Keratinocyte (primary cell): ENCODE results near the gene AATF. TPM values are rescaled to one million over a fixed set of nuclear protein-coding genes. Genes with fewer than 3 reads are reported as not detected.

Source experiments
- DNase-seq: peaks from one replicate; pipeline ENCODE4 v3.0.0-alpha.2; 2011; ENCODE audit warnings: low read depth, missing footprints, low spot score
- FAIRE-seq: peaks from 2 replicates; lab custom pipeline; 2011; peaks lifted over from hg19 to GRCh38; lab: Jason Lieb, UNC
- H2AFZ ChIP-seq: 2 replicates; pipeline ENCODE4 v1.6.0; 2012; ENCODE audit warnings: low read length, control low read depth, inconsistent platforms; ENCODE audit not compliant: control insufficient read depth
- H3K27ac ChIP-seq: 2 replicates; pipeline ENCODE4 v1.5.1; 2011; ENCODE audit warnings: low read length; ENCODE audit not compliant: control insufficient read depth, insufficient read depth
- H3K27me3 ChIP-seq: 3 replicates; pipeline ENCODE4 v1.6.0; 2011; ENCODE audit warnings: low read length; ENCODE audit not compliant: control insufficient read depth, insufficient read depth; ENCODE audit errors: extremely low read depth
- H3K36me3 ChIP-seq, 2 experiments: 2 replicates in 1 of 2; 3 replicates in 1 of 2; pipeline ENCODE4 v1.5.1; 2011; ENCODE audit warnings: low read length in 2 of 2, mild to moderate bottlenecking in 1 of 2; ENCODE audit not compliant: control insufficient read depth in 2 of 2, insufficient read depth in 2 of 2; ENCODE audit errors: extremely low read depth in 1 of 2
- H3K4me1 ChIP-seq: 3 replicates; pipeline ENCODE4 v1.5.1; 2011; ENCODE audit warnings: low read length; ENCODE audit not compliant: control insufficient read depth, insufficient read depth; ENCODE audit errors: extremely low read depth
- H3K4me2 ChIP-seq: 3 replicates; pipeline ENCODE4 v1.6.0; 2011; ENCODE audit warnings: low read depth, low read length; ENCODE audit not compliant: control insufficient read depth, insufficient read depth; ENCODE audit errors: extremely low read depth
- H3K4me3 ChIP-seq, 3 experiments: fragments of 200-600 bp in 1 of 3; sonication (generic) in 1 of 3; 2 replicates in 2 of 3; 3 replicates in 1 of 3; pipeline ENCODE4 v1.5.1; 2011 to 2016; ENCODE audit warnings: low read length in 3 of 3, mild to moderate bottlenecking in 3 of 3, control low read depth in 2 of 3, inconsistent platforms in 1 of 3, low read depth in 1 of 3, mixed read lengths in 1 of 3, mixed run types in 1 of 3, moderate library complexity in 1 of 3; ENCODE audit not compliant: control insufficient read depth in 2 of 3, insufficient read depth in 2 of 3; ENCODE audit errors: extremely low read depth in 1 of 3
- H3K79me2 ChIP-seq: 2 replicates; pipeline ENCODE4 v1.6.0; 2012; ENCODE audit warnings: low read length; ENCODE audit not compliant: control insufficient read depth, insufficient read depth
- H3K9ac ChIP-seq: 3 replicates; pipeline ENCODE4 v1.6.0; 2011; ENCODE audit warnings: low read length; ENCODE audit not compliant: control insufficient read depth, insufficient read depth; ENCODE audit errors: extremely low read depth
- H3K9me1 ChIP-seq: 3 replicates; pipeline ENCODE4 v1.6.0; 2011; ENCODE audit warnings: low read length; ENCODE audit not compliant: control insufficient read depth, insufficient read depth; ENCODE audit errors: extremely low read depth
- H3K9me3 ChIP-seq: 2 replicates; pipeline ENCODE4 v1.5.1; 2012; ENCODE audit warnings: low read depth, low read length; ENCODE audit not compliant: control insufficient read depth
- H4K20me1 ChIP-seq: 3 replicates; pipeline ENCODE4 v1.6.0; 2011; ENCODE audit warnings: low read length; ENCODE audit not compliant: control insufficient read depth, insufficient read depth; ENCODE audit errors: extremely low read depth
- EZH2 ChIP-seq: IDR thresholded peaks from one replicate; pipeline ENCODE4 v1.6.1; 2012; ENCODE audit warnings: inconsistent platforms, mild to moderate bottlenecking, low read length, moderate library complexity
- dilution Hi-C: fragments of 300-500 bp; cut with MboI; formaldehyde crosslinking; loops from one replicate; pipeline ENCODE4 v1.7.0; 2020; ENCODE audit warnings: low sequenced_read_pairs; ENCODE audit not compliant: extremely low pct_ligation_motif_present
- polyA plus RNA-seq, 5 experiments: library from polyadenylated mRNA; depleted of rRNA in 3 of 5; stranded (reverse) in 3 of 5; stranded (forward) in 1 of 5; unstranded in 1 of 5; fragments of >200 nt; gene quantifications; 1 replicate in 1 of 5; 2 replicates in 3 of 5; 3 replicates in 1 of 5; pipeline versions ENCODE4 v1.2.1 to v1.2.3, GENCODE V29; 2011 to 2012; ENCODE audit warnings: missing spikeins in 2 of 5, low read depth in 1 of 5, low replicate concordance in 1 of 5
- TF ChIP-seq, protein P1 (sequence below), 3 experiments: IDR thresholded peaks in 1 of 3; conservative IDR thresholded peaks in 1 of 3; optimal IDR thresholded peaks in 1 of 3; 2 replicates in 2 of 3; 3 replicates in 1 of 3; pipeline versions ENCODE3 to v1.5.1; 2011; ENCODE audit warnings: low read length in 3 of 3, mild to moderate bottlenecking in 3 of 3, moderate library complexity in 2 of 3, control low read depth in 1 of 3, inconsistent platforms in 1 of 3; ENCODE audit not compliant: insufficient read depth in 2 of 3; ENCODE audit errors: extremely low read depth in 1 of 3

AATF gene
- polyA plus RNA-seq, 1 donor (not counting 4 experiments of a cell fraction or from before 2014, with no cell fraction given) = 30.4 TPM

DNA sequence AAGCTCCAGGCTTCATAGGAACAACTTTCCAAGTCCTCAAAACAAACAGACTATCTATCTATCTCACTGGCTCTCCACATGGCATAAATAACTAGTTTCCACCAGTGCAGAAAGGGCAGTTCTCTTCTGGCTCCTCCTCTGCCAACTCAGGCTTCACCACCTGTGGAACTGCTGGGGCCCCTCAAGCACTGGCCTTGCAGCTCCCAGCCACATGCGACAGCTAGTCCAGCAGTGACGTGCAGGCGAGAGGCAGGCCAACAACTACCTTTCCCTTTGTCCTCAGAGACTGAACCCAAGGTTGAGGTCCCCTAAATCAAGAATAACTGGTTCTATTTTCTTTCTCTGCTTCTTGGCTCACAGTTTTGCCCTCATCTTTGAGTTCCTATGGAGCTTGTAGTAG lies 137.6 kb downstream of the AATF start:
- no peak for TF ChIP-seq EZH2
- TF ChIP-seq, protein P1, sequence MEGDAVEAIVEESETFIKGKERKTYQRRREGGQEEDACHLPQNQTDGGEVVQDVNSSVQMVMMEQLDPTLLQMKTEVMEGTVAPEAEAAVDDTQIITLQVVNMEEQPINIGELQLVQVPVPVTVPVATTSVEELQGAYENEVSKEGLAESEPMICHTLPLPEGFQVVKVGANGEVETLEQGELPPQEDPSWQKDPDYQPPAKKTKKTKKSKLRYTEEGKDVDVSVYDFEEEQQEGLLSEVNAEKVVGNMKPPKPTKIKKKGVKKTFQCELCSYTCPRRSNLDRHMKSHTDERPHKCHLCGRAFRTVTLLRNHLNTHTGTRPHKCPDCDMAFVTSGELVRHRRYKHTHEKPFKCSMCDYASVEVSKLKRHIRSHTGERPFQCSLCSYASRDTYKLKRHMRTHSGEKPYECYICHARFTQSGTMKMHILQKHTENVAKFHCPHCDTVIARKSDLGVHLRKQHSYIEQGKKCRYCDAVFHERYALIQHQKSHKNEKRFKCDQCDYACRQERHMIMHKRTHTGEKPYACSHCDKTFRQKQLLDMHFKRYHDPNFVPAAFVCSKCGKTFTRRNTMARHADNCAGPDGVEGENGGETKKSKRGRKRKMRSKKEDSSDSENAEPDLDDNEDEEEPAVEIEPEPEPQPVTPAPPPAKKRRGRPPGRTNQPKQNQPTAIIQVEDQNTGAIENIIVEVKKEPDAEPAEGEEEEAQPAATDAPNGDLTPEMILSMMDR (optimal IDR thresholded peaks at IDR 0.05 in 1 of 3, IDR thresholded peaks at IDR 0.05 in 1 of 3, conservative IDR thresholded peaks at IDR 0.05 in 1 of 3; ENCODE audit: extremely low read depth in 1 of 3, insufficient read depth in 2 of 3, low read length in 3 of 3) = no peak
- Histone ChIP-seq H3K27ac (no peak overlapping the region), H3K4me3 (no peak overlapping the region), H3K79me2 (no peaks in the 10 kb centered on the region), H4K20me1 (no peaks in the 10 kb centered on the region), H3K9me1 (no peaks in the 10 kb centered on the region), H3K9ac (no peak overlapping the region), H2AFZ (no peak overlapping the region), H3K27me3 (no peaks in the 10 kb centered on the region), H3K36me3 (peaks cover 38 to 40% of the 10 kb centered on the region in 2 experiments), H3K4me2 (no peak overlapping the region), H3K4me1 (peaks cover 4% of the 10 kb centered on the region), H3K9me3 (no peaks in the 10 kb centered on the region)
- dilution Hi-C loops = no loop called here
- DNase-seq (no peak), FAIRE-seq (no peak)

DNA sequence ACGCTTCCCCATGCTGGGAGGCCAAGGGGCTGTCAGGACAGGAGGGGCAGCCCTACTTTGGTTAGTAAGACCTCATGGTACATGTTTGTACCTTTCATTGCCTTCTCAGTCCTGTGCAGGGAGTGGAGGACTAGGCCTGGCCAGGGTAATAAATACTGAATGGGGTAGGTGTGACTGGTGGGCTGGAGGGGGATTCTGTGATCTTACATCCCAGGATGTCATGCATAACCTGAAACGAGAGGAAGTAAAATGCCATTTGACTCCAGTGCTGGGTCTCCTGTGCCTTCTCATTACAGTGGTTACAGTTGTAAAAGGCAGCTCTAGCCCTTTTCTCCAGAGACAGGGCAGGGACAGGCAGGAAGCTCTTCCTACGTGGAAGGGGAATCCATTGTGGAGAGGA lies 138.2 kb downstream of the AATF start:
- no peak overlapping the region for H3K4me2 ChIP-seq
- peaks cover 4% of the 10 kb centered on the region for H3K4me1 ChIP-seq
- no peak overlapping the region for H2AFZ ChIP-seq
- no peak for FAIRE-seq
- no peaks in the 10 kb centered on the region for H3K79me2 ChIP-seq
- no peak overlapping the region for H3K4me3 ChIP-seq
- H3K36me3 ChIP-seq = peaks cover 38 to 41% of the 10 kb centered on the region in 2 experiments
- no peak overlapping the region for H3K9ac ChIP-seq
- no peak overlapping the region for H3K27ac ChIP-seq
- no peak for TF ChIP-seq EZH2
- TF ChIP-seq, protein P1 (optimal IDR thresholded peaks at IDR 0.05 in 1 of 3, IDR thresholded peaks at IDR 0.05 in 1 of 3, conservative IDR thresholded peaks at IDR 0.05 in 1 of 3; ENCODE audit: extremely low read depth in 1 of 3, insufficient read depth in 2 of 3, low read length in 3 of 3) = no peak
- no peaks in the 10 kb centered on the region for H3K9me3 ChIP-seq
- no peaks in the 10 kb centered on the region for H3K27me3 ChIP-seq
- H4K20me1 ChIP-seq = no peaks in the 10 kb centered on the region
- no peaks in the 10 kb centered on the region for H3K9me1 ChIP-seq
- no peak for DNase-seq
- dilution Hi-C loops = no loop called here
